MCF 10A (cell line): ENCODE results near the gene SH3BP5. TPM values are rescaled to one million over a fixed set of nuclear protein-coding genes. Genes with fewer than 3 reads are reported as not detected.

Source experiments
- BruUV-seq: library from RNA; stranded (reverse); fragments of 400-500 nt; replicated peaks from 2 replicates; lab custom pipeline; 2021; lab: Mats Ljungman, UMichigan
- CTCF ChIA-PET: fragments of 300-600 bp; sonication (Branson Sonifier 250); formaldehyde crosslinking; extraction: SDS; loops from one replicate; lab custom pipeline; 2021; ENCODE audit warnings: antibody characterized with exemption, inconsistent platforms; lab: Yijun Ruan, JAX
- POLR2A ChIA-PET: fragments of 300-600, 350-650 bp; sonication (Branson Sonifier 250); formaldehyde crosslinking; extraction: SDS; loops from one replicate; lab custom pipeline; 2020; ENCODE audit warnings: antibody characterized with exemption, inconsistent platforms; lab: Yijun Ruan, JAX
- DNase-seq: peaks from one replicate; pipeline ENCODE4 v3.0.0-alpha.2; 2018; ENCODE audit not compliant: unreplicated experiment
- H3K27ac Mint-ChIP-seq: one replicate; pipeline ENCODE4 v1.8.0; 2022; ENCODE audit warnings: mild to moderate bottlenecking, low read depth, mixed read lengths; ENCODE audit not compliant: unreplicated experiment
- H3K27me3 Mint-ChIP-seq: one replicate; pipeline ENCODE4 v1.8.0; 2022; ENCODE audit warnings: mixed read lengths; ENCODE audit not compliant: insufficient read depth, unreplicated experiment
- H3K36me3 Mint-ChIP-seq: one replicate; pipeline ENCODE4 v1.8.0; 2022; ENCODE audit warnings: mild to moderate bottlenecking, moderate library complexity, mixed read lengths; ENCODE audit not compliant: insufficient read depth, unreplicated experiment
- H3K4me1 Mint-ChIP-seq: one replicate; pipeline ENCODE4 v1.8.0; 2022; ENCODE audit warnings: mixed read lengths; ENCODE audit not compliant: insufficient read depth, unreplicated experiment
- H3K4me3 Mint-ChIP-seq: one replicate; pipeline ENCODE4 v1.8.0; 2022; ENCODE audit warnings: mild to moderate bottlenecking, moderate library complexity, mixed read lengths; ENCODE audit not compliant: unreplicated experiment
- H3K9me3 Mint-ChIP-seq: one replicate; pipeline ENCODE4 v1.8.0; 2022; ENCODE audit warnings: mixed read lengths; ENCODE audit not compliant: unreplicated experiment
- intact Hi-C: fragments of 100-400 bp; cut with micrococcal nuclease; formaldehyde crosslinking; loops from 2 replicates; pipeline ENCODE4 v1.14.1; 2022
- total RNA-seq: library from RNA; stranded (reverse); gene quantifications from 2 replicates; pipeline ENCODE4 v1.2.3, GENCODE V29; 2022
- TF ChIP-seq, protein P1 (sequence below): fragments of 200-600 bp; IDR thresholded peaks from one replicate; pipeline ENCODE4 v1.8.0; 2022; ENCODE audit warnings: antibody characterized with exemption, mild to moderate bottlenecking; ENCODE audit not compliant: unreplicated experiment

SH3BP5 gene
- total RNA-seq, 1 experiment from 2014 or later, result 8.8 TPM

DNA sequence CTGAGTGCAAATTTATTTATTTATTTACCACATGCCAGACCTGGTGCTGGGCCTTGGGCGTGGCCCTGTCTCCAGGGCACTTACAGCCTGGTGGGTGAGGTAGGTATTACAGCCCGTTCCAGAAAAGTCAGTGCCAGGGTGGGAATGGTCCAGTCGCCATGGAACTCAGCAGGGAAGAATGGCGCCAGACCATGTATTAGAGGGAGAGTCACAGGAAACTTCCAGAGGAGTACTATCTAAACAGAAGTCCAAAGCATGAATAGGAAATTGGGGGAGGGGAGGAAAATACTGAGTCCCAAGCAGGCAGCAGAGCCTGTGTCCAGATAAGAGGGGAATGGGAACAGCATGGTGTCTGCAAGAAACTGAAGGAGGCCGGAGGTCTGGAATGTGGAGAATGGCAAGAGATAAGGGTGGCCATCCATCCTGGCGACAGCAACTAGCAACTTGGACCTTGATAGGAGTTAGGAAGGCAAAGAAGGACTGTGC lies 27.0 kb downstream of the SH3BP5 start:
- no peak for DNase-seq
- H3K27ac Mint-ChIP-seq, result no peak overlapping the region
- ChIA-PET POLR2A (interaction anchor here (1.4 kb wide), 1 partner anchor 18 kb away, joined by 3 read pairs; no protein-coding TSS in a partner anchor), CTCF (interaction anchor here (0.6 to 0.7 kb wide), 2 partner anchors 38 to 64 kb away, joined by 3 read pairs; no protein-coding TSS in a partner anchor)
- H3K4me1 Mint-ChIP-seq, result peaks cover 14% of the 10 kb centered on the region
- H3K4me3 Mint-ChIP-seq, result no peak overlapping the region
- H3K27me3 Mint-ChIP-seq, result no peaks in the 10 kb centered on the region
- BruUV-seq, result no TSS peak
- TF ChIP-seq, protein P1, sequence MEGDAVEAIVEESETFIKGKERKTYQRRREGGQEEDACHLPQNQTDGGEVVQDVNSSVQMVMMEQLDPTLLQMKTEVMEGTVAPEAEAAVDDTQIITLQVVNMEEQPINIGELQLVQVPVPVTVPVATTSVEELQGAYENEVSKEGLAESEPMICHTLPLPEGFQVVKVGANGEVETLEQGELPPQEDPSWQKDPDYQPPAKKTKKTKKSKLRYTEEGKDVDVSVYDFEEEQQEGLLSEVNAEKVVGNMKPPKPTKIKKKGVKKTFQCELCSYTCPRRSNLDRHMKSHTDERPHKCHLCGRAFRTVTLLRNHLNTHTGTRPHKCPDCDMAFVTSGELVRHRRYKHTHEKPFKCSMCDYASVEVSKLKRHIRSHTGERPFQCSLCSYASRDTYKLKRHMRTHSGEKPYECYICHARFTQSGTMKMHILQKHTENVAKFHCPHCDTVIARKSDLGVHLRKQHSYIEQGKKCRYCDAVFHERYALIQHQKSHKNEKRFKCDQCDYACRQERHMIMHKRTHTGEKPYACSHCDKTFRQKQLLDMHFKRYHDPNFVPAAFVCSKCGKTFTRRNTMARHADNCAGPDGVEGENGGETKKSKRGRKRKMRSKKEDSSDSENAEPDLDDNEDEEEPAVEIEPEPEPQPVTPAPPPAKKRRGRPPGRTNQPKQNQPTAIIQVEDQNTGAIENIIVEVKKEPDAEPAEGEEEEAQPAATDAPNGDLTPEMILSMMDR, result peak; percentile 31
- intact Hi-C loops, result no loop called here
- no peaks in the 10 kb centered on the region for H3K36me3 Mint-ChIP-seq
- peaks cover 6% of the 10 kb centered on the region for H3K9me3 Mint-ChIP-seq

DNA sequence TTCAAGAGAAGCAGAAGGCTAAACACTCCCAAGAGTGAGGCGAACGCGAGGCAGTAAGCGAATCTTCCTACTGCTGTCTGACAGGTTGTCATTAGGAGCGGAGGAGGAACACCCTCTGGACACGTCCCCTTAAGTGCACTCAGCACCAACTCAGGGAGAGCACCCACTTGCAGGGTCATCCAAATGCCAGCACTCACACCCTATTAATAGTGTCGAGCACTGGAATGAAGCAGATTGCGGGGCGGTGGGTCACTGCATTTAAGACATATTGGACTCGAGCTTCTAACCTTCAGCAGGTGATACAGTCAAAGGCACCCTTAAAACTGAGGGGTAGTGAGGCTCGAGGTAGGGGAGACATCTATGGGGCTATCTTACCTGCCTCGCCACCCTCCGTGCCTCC lies 28.7 kb downstream of the SH3BP5 start:
- CTCF ChIA-PET, result no interaction called here
- Mint-ChIP-seq H3K36me3 (no peaks in the 10 kb centered on the region), H3K27ac (no peak overlapping the region), H3K4me1 (peaks cover 8% of the 10 kb centered on the region), H3K27me3 (no peaks in the 10 kb centered on the region), H3K4me3 (no peak overlapping the region), H3K9me3 (peaks cover 6% of the 10 kb centered on the region)
- POLR2A ChIA-PET, result interaction anchor here (1.4 kb wide), 1 partner anchor 17 kb away, joined by 3 read pairs; no protein-coding TSS in a partner anchor
- no TSS peak for BruUV-seq
- no peak for DNase-seq
- TF ChIP-seq, protein P1, result no peak
- intact Hi-C loops, result no loop called here

DNA sequence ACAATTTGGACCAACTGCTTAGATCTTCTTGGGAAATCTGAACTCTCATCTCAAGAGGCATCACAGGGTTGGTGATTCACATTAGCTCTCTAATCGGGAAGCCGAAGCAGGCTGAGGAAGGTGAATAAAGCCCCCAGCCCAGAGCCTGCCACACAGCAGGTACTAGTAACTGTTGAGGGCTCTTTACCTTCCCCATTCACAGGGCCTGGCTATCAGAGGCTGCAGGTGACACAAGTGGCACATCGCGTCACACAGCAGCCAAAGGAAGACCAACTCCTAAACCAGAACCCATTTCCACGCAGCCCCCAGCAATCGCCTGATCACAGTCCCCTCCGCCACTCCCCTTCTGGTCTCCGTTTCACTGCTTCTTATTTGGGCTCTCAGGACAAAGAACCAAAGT lies 29.2 kb downstream of the SH3BP5 start:
- POLR2A ChIA-PET, result no interaction called here
- TF ChIP-seq, protein P1, result no peak
- no TSS peak for BruUV-seq
- H3K36me3 Mint-ChIP-seq, result no peaks in the 10 kb centered on the region
- H3K27me3 Mint-ChIP-seq, result no peaks in the 10 kb centered on the region
- peaks cover 12% of the 10 kb centered on the region for H3K4me1 Mint-ChIP-seq
- no peak overlapping the region for H3K4me3 Mint-ChIP-seq
- intact Hi-C loops, result no loop called here
- H3K9me3 Mint-ChIP-seq, result peaks cover 6% of the 10 kb centered on the region
- DNase-seq, result no peak
- H3K27ac Mint-ChIP-seq, result no peak overlapping the region
- CTCF ChIA-PET, result no interaction called here

DNA sequence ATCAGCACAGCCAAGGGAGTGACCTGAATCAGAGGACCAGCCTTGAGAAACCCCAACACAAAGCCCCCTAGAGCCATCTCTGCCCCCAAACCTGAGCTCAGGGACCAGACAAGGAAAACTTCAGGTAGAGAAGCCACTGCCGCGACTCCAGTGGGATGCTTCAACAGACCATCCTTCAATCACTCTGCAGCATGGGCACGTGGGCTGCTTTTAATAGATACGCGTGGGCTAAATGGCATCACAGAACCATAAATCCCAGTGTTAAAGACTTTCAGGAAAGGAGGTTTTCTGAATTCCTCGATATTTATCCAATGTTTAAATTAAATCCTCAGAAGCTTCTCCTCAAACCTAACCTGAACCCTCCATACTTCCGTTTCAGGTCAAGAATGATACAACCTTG lies 30.6 kb downstream of the SH3BP5 start:
- Mint-ChIP-seq H3K27ac (no peak overlapping the region), H3K27me3 (no peaks in the 10 kb centered on the region), H3K9me3 (peaks cover 6% of the 10 kb centered on the region), H3K4me1 (peaks cover 12% of the 10 kb centered on the region), H3K36me3 (no peaks in the 10 kb centered on the region), H3K4me3 (no peak overlapping the region)
- CTCF ChIA-PET, result no interaction called here
- DNase-seq, result no peak
- TF ChIP-seq, protein P1, result no peak
- intact Hi-C loops, result no loop called here
- POLR2A ChIA-PET, result no interaction called here
- BruUV-seq, result no TSS peak
